Neural cell (in vitro differentiated cells): ENCODE results near the gene TBC1D9B.

Experiments used
- CTCF ChIP-seq: fragments of 450-650 bp; IDR thresholded peaks from 2 replicates; pipeline ENCODE4 v1.5.1; 2014; ENCODE audit warnings: antibody characterized with exemption, mild to moderate bottlenecking, moderate library complexity; ENCODE audit not compliant: poor library complexity, severe bottlenecking
- POLR2AphosphoS5 ChIP-seq: IDR thresholded peaks from 2 replicates; pipeline ENCODE4 v1.6.1; 2012
- REST ChIP-seq: IDR thresholded peaks from 2 replicates; pipeline ENCODE4 v1.6.1; 2012; ENCODE audit warnings: borderline replicate concordance
- TAF1 ChIP-seq: IDR thresholded peaks from 2 replicates; pipeline ENCODE4 v1.6.1; 2012; ENCODE audit warnings: low read depth

- no peak for TF ChIP-seq CTCF
- TF ChIP-seq TAF1: no peak
- TF ChIP-seq POLR2AphosphoS5: no peak
- no peak for TF ChIP-seq REST
Observed at GRCh38 chr5:179923436-179923835, 15.7 kb upstream of the TBC1D9B start.
